HG03469 (cell line): ENCODE data around the gene ACSS2.

ENCODE experiments used
- ATAC-seq: cut with Tn5 transposase; IDR thresholded peaks from one replicate; pipeline ENCODE4 v1.9.1; 2021; ENCODE audit warnings: mild to moderate bottlenecking, moderate library complexity, moderate number of reproducible peaks; ENCODE audit not compliant: unreplicated experiment

Gene ACSS2

GRCh38 chr20:34971561-34972235 is 95.3 kb downstream of the ACSS2 start:
- ATAC-seq: no peak

GRCh38 chr20:34974246-34974645 is 97.8 kb downstream of the ACSS2 start:
- ATAC-seq: no peak

GRCh38 chr20:34976286-34976685 is 99.9 kb downstream of the ACSS2 start:
- no peak for ATAC-seq
